ENCODE data around the gene GPRC6A.
A peak's percentile ranks its signal among the peaks of the same experiment; 100 is the strongest.
"Not testable (repeated sequence)": the region's sequence is repeated elsewhere in the genome, so short reads cannot be mapped to it uniquely, and the experiment has no call there.

GPRC6A gene

DNA sequence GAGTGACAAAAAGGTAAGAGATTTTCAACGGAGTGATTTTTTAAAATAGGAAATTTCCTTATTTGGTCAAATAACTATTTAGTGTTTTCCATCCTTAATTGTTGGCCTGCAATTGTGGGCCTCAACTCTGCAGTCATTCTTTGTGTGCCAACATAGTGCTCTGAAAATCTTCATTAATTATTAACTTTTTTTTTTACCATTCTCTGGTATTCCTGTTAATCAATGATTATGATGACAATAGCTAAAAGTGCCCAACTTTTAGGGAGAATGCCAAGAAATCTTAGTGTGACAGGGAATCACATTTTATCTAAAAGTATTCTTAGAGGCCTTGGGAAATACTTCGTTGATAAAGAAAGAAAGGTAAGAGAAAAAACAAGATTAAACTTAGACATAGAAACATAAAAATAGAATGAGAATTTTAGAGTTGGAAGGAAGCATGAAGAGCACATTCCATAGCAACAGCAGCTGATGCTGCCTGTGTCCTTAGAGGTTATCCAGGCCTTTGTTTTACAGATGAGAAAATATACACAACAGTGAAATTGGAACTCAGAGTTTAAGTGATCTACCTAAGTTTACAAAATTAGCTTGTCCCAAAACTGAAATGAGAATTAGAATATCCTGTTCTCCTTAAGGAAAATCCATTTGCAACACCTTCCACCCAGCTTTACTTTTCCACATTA lies 1.2 kb downstream of the GPRC6A start:
- no peaks in the 10 kb centered on the region for H3K27me3 Mint-ChIP-seq
- no peaks in the 10 kb centered on the region for H3K36me3 Mint-ChIP-seq
- H3K27ac Mint-ChIP-seq, result no peak overlapping the region
- no peaks in the 10 kb centered on the region for H3K4me1 Mint-ChIP-seq
- peaks cover 26% of the 10 kb centered on the region for H3K9me3 Mint-ChIP-seq
- no peak overlapping the region for H3K4me3 Mint-ChIP-seq

GRCh38 chr6:116816336-116816735 lies 12.5 kb downstream of the GPRC6A start:
- not testable (repeated sequence) for H3K27ac Mint-ChIP-seq, H3K9me3 Mint-ChIP-seq, H3K27me3 Mint-ChIP-seq, H3K4me1 Mint-ChIP-seq, H3K36me3 Mint-ChIP-seq, H3K4me3 Mint-ChIP-seq

GRCh38 chr6:116812051-116812650 lies 16.7 kb downstream of the GPRC6A start:
- peaks cover 3% of the 10 kb centered on the region for H3K27me3 Mint-ChIP-seq
- H3K36me3 Mint-ChIP-seq, result peaks cover 2% of the 10 kb centered on the region
- H3K4me3 Mint-ChIP-seq, result no peak overlapping the region
- H3K4me1 Mint-ChIP-seq, result no peaks in the 10 kb centered on the region
- H3K27ac Mint-ChIP-seq, result no peak overlapping the region
- no peaks in the 10 kb centered on the region for H3K9me3 Mint-ChIP-seq

DNA sequence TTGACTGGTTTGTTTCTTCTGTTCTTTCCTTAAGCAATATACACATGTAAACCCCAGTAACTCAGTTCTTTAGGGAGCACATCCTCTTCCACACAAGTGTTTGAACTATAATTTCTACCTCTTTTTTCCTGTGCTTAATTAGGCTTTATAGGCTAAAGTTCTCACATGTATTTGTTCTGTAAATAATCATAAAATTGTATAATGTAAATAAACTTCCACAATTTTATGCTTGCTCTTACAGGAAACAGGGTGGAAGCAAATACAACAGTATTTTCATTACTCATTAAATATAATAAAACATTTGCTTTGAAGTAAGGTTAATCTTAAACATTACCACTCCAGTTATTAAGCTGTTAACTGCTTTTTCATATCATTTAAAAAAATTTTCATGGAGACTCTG lies 26.9 kb downstream of the GPRC6A start:
- H3K27me3 Mint-ChIP-seq, result peaks cover 14% of the 10 kb centered on the region
- no peaks in the 10 kb centered on the region for H3K9me3 Mint-ChIP-seq
- H3K27ac Mint-ChIP-seq, result no peak overlapping the region
- no peaks in the 10 kb centered on the region for H3K36me3 Mint-ChIP-seq
- no peak overlapping the region for H3K4me3 Mint-ChIP-seq
- no peaks in the 10 kb centered on the region for H3K4me1 Mint-ChIP-seq

- Mint-ChIP-seq H3K4me1 (no peaks in the 10 kb centered on the region), H3K4me3 (no peak overlapping the region), H3K27ac (no peak overlapping the region), H3K9me3 (no peaks in the 10 kb centered on the region), H3K27me3 (peaks cover 14% of the 10 kb centered on the region), H3K36me3 (no peaks in the 10 kb centered on the region)
Observed at GRCh38 chr6:116799945-116800344, 28.9 kb downstream of the GPRC6A start.

GRCh38 chr6:116797585-116797984 lies 31.3 kb downstream of the GPRC6A start:
- H3K27me3 Mint-ChIP-seq, result peaks cover 11% of the 10 kb centered on the region
- H3K4me1 Mint-ChIP-seq, result no peaks in the 10 kb centered on the region
- no peak overlapping the region for H3K4me3 Mint-ChIP-seq
- H3K9me3 Mint-ChIP-seq, result no peaks in the 10 kb centered on the region
- H3K27ac Mint-ChIP-seq, result no peak overlapping the region
- H3K36me3 Mint-ChIP-seq, result no peaks in the 10 kb centered on the region

DNA sequence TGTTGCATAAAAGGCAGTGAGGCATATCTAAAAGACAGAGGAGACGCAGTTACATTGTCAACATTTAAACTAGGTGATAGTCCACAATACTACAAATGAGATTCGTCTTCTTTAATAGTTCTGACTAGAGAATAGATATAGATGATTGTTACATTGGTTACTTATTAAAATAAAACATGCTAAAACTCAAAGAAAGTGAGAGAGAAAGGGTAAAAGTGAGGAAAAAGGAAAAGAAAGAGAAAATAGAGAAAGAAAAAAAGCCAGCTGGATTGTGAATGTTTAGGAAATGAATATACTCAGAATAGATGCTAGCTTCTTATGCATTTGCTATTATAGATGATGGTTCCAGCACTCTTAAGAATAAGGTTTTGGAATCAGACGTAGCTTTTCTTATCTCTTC lies 35.7 kb downstream of the GPRC6A start:
- Mint-ChIP-seq H3K27me3 (peaks cover 9% of the 10 kb centered on the region), H3K4me1 (no peaks in the 10 kb centered on the region), H3K9me3 (no peaks in the 10 kb centered on the region), H3K36me3 (no peaks in the 10 kb centered on the region), H3K4me3 (no peak overlapping the region), H3K27ac (no peak overlapping the region)

GRCh38 chr6:116783852-116784251 lies 45.0 kb downstream of the GPRC6A start:
- peaks cover 13% of the 10 kb centered on the region for H3K27me3 Mint-ChIP-seq
- H3K27ac Mint-ChIP-seq, result no peak overlapping the region
- no peaks in the 10 kb centered on the region for H3K4me1 Mint-ChIP-seq
- no peaks in the 10 kb centered on the region for H3K36me3 Mint-ChIP-seq
- H3K4me3 Mint-ChIP-seq, result no peak overlapping the region
- no peaks in the 10 kb centered on the region for H3K9me3 Mint-ChIP-seq

DNA sequence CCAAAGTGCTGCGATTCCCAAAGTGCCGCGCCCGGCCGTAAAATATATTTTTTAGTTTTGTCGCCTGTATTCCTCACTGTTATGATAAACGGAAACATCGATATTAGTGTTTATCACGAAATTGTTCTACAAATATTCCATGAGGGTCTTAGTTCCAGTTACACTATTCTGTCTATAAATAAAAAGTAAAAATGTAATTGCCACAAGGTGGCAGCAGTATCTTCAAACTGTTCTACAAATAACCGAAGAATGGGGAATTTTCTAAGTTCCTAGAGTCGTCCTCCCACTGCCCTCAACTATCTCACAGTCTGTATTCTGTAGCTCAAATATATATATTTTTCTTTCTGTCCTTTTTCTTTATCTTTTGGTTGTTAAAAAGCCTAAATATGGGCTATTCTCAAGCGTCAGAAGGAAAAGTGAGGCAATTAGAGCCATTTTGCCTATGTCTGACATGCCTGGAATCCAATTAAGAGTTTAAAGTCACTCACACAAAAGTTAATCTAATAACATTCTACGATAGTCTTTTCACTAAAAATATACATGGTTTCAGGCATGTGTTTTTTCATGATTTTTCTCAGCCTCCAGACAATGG lies 49.2 kb downstream of the GPRC6A start:
- Mint-ChIP-seq H3K9me3 (no peaks in the 10 kb centered on the region), H3K4me3 (no peak overlapping the region), H3K4me1 (no peaks in the 10 kb centered on the region)

DNA sequence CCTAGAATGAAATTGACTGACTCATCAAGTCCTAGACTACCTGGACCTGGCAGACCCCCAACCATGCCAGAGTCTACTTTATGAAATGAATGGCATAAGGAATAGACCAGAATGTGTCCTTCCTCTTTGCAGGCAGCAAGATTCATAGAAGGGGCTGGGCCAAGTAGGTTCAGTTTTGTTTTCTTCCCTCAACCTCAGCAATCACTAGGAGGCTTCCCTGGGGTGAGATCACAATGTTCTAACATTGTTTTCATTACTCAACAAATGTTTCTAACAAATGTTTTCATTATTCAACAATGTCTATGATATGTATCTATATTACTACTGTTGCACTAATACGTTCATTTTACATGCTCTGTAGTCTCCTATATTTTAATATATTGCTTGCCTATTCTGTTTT lies 55.0 kb downstream of the GPRC6A start:
- no peaks in the 10 kb centered on the region for H3K9me3 Mint-ChIP-seq
- H3K4me3 Mint-ChIP-seq, result no peak overlapping the region
- no peaks in the 10 kb centered on the region for H3K4me1 Mint-ChIP-seq
- H3K27me3 Mint-ChIP-seq, result peaks cover 13% of the 10 kb centered on the region
- H3K27ac Mint-ChIP-seq, result no peak overlapping the region
- H3K36me3 Mint-ChIP-seq, result no peaks in the 10 kb centered on the region

More for the DNA sequence above, 49.2 kb downstream of the GPRC6A start:
- Mint-ChIP-seq H3K27me3 (peaks cover 17% of the 10 kb centered on the region), H3K27ac (no peak overlapping the region), H3K36me3 (no peaks in the 10 kb centered on the region)

- no peaks in the 10 kb centered on the region for H3K4me1 Mint-ChIP-seq
- H3K4me3 Mint-ChIP-seq, result no peak overlapping the region
- H3K9me3 Mint-ChIP-seq, result no peaks in the 10 kb centered on the region
- H3K27ac Mint-ChIP-seq, result no peak overlapping the region
- peaks cover 19% of the 10 kb centered on the region for H3K27me3 Mint-ChIP-seq
- no peaks in the 10 kb centered on the region for H3K36me3 Mint-ChIP-seq
Observed at GRCh38 chr6:116772450-116772849, 56.4 kb downstream of the GPRC6A start.

- Mint-ChIP-seq H3K36me3 (peaks cover 3% of the 10 kb centered on the region), H3K27me3 (peaks cover 32% of the 10 kb centered on the region), H3K4me1 (peaks cover 11% of the 10 kb centered on the region), H3K9me3 (no peaks in the 10 kb centered on the region), H3K4me3 (no peak overlapping the region), H3K27ac (no peak overlapping the region)
Observed at GRCh38 chr6:116767715-116768114, 61.2 kb downstream of the GPRC6A start.

- H3K4me3 Mint-ChIP-seq, result peak overlapping the region; percentile 80
- peaks cover 3% of the 10 kb centered on the region for H3K36me3 Mint-ChIP-seq
- peaks cover 11% of the 10 kb centered on the region for H3K4me1 Mint-ChIP-seq
- H3K27me3 Mint-ChIP-seq, result peaks cover 35% of the 10 kb centered on the region
- no peak overlapping the region for H3K27ac Mint-ChIP-seq
- H3K9me3 Mint-ChIP-seq, result no peaks in the 10 kb centered on the region
Observed at GRCh38 chr6:116766506-116767176, 62.2 kb downstream of the GPRC6A start.

DNA sequence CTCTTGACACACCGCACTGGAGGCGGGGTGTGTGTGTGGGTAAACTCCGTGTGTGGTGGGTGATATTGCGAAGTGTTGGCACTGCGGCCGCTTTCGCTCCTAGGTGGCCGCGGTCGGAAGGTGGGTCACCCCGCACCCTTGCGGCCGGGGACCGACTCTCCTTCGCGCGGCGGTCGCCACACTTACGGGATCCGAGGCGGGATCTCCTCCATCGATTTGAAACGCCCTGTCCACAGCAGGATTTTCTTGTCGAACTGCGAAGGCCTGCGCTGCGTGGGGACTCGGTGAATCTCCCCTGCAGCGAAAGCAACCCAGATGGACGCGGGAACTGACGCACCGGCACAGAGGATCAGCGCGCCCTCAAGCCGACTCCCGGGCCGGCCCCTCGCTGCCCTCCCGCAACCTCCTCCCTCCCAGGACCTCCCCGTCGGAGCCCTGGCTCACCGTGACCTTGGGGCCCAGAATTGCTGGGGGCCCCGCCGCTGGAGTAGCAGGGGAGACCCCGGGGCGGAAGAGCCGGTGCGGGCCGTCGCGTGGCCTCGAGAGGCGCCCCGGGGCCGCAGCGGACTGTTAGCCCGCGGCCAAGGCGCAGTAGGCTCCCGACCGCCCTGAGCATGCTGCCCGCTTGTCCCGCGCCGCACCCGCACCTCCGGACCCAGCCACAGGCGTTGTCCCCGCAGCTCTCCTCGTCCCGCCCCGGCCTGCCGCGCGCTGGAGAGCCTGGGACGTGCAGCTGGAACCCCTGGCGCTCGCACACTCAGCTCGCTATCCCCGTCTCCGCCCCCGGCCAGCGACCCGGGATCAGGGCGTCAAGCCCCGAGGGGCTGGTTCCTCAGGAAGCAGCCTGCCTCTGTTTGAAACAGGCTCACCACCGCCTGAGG lies 63.7 kb downstream of the GPRC6A start, which contains the start of gene FAM162B:
Gene FAM162B, minus strand, starts transcription at position 759 of the 881 bp plus-strand sequence. Its CDS starts 143 bp downstream, at position 616.
- H3K27me3 Mint-ChIP-seq, result peaks cover 35% of the 10 kb centered on the region
- no peaks in the 10 kb centered on the region for H3K9me3 Mint-ChIP-seq

GRCh38 chr6:116764629-116764960 lies 64.3 kb downstream of the GPRC6A start:
- H3K27ac Mint-ChIP-seq, result no peak overlapping the region
- H3K9me3 Mint-ChIP-seq, result no peaks in the 10 kb centered on the region
- peaks cover 11% of the 10 kb centered on the region for H3K4me1 Mint-ChIP-seq
- peaks cover 37% of the 10 kb centered on the region for H3K27me3 Mint-ChIP-seq
- peaks cover 3% of the 10 kb centered on the region for H3K36me3 Mint-ChIP-seq
- peak overlapping the region; percentile 23 for H3K4me3 Mint-ChIP-seq

More for the DNA sequence above, 63.7 kb downstream of the GPRC6A start, which contains the start of gene FAM162B:
- Mint-ChIP-seq H3K27ac (no peak within 1 kb of the TSS), H3K4me3 (peak within 1 kb of the TSS; percentile 80), H3K4me1 (peaks cover 11% of the 10 kb centered on the region), H3K36me3 (peaks cover 3% of the 10 kb centered on the region)

Measured in activated naive CD4-positive, alpha-beta T cell treated with anti-CD3 and anti-CD28 coated beads, Interleukin-2, amount 50 U/mL, for 24 hours (primary cell).